Spleen (tissue), 7 donors: Measurements from ENCODE around the gene DLGAP3.

Experiments
- POLR2A ChIP-seq, 3 donors: fragments of 450-650 bp; IDR thresholded peaks; one replicate each; pipeline ENCODE4 v1.5.1; 2017; ENCODE audit warnings: antibody characterized with exemption in 3 of 3, mild to moderate bottlenecking in 1 of 3
- TF ChIP-seq, protein P1 (sequence below), 11 experiments: fragments of 200-600 bp in 7 of 11; fragments of 450-650 bp in 4 of 11; sonication (generic) in 4 of 11; IDR thresholded peaks in 8 of 11; conservative IDR thresholded peaks in 3 of 11; 1 replicate in 7 of 11; 2 replicates in 4 of 11; pipeline versions ENCODE4 v1.4.0 to v1.8.0; 2016 to 2021; ENCODE audit warnings: antibody characterized with exemption in 11 of 11, inconsistent platforms in 4 of 11, mild to moderate bottlenecking in 1 of 11
- donor health status: DM: no; HTN: no; CAD: no; lungs with moderate emphysema.
- donor health status: DM: no; HTN: no; CAD: no.
- donor health status: DM: no; HTN: no; CAD: no.

DNA sequence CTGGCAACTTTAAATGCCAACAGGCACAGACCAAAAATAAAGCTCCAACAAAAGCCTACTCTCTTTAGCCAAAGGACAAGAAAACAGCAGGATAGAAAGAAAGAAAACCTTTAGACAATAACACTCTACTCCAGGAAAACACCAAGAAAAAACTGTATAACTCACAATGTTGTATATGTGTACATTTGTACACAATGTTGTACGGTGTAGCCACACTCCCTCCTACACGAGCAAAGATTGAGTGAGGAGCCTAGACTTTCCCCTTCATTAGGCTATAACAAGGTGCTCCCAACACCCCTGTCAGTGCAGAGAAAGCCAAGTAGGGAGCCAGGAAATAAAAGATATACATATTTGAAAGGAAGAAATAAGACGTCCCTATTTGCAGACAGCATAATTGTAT, 112.7 kb downstream of the DLGAP3 start:
- TF ChIP-seq POLR2A (IDR thresholded peaks at IDR 0.05): no peak
- TF ChIP-seq, protein P1, sequence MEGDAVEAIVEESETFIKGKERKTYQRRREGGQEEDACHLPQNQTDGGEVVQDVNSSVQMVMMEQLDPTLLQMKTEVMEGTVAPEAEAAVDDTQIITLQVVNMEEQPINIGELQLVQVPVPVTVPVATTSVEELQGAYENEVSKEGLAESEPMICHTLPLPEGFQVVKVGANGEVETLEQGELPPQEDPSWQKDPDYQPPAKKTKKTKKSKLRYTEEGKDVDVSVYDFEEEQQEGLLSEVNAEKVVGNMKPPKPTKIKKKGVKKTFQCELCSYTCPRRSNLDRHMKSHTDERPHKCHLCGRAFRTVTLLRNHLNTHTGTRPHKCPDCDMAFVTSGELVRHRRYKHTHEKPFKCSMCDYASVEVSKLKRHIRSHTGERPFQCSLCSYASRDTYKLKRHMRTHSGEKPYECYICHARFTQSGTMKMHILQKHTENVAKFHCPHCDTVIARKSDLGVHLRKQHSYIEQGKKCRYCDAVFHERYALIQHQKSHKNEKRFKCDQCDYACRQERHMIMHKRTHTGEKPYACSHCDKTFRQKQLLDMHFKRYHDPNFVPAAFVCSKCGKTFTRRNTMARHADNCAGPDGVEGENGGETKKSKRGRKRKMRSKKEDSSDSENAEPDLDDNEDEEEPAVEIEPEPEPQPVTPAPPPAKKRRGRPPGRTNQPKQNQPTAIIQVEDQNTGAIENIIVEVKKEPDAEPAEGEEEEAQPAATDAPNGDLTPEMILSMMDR (IDR thresholded peaks at IDR 0.05 in 8 of 11, conservative IDR thresholded peaks at IDR 0.05 in 3 of 11): no peak
